Measurements from ENCODE around the gene KATNIP.

The KATNIP gene

DNA sequence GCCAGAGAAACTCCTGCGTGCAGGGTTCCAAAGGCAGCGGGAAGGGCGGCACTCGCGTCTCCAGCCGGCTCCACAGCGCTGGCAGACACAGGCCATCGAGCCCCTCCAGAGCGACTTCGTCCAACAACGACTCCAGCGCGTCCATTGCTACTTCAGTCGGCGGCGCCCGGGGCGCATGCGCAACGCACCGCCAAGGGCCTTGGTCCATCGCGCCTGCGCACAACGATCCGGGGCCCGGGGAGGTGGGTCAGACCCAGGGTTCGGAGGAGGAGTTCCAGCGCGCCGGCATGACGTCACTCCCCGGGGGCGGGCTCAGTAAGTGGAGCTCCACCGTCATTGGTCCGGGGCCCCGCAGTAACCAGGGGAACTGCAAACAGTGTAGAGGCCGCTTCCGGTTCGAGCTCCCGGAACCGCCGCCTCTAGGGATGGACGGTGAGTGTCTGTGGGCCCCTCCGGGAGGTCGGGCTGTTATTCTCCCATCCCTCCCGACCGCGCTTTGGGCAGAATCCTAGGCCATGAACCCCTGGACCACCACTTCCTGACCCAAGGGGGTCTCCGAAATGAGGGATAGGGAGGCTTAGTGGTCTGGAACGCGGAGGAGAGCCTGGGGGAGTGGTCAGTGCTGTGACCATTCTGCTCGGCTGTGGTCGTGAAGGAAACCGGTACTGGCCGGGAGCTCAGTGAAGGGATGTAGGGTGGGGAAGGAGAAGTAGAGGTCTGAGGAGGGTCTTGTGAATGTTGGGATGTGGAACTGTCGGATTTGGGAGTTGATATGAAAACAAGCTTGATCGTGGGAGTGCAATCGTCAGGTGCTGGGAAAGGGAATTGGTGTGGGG, at the start of gene KATNIP, which contains the start of gene GTF3C1:
Gene KATNIP (plus strand): TSS at position 399 of the 836 bp plus-strand sequence. CDS start 27 bp downstream, at position 426.
Gene GTF3C1 (minus strand): TSS at position 168 of the 836 bp plus-strand sequence. CDS start 23 bp downstream, at position 145.
- DNase-seq = peak; percentile 96 to 99

DNA sequence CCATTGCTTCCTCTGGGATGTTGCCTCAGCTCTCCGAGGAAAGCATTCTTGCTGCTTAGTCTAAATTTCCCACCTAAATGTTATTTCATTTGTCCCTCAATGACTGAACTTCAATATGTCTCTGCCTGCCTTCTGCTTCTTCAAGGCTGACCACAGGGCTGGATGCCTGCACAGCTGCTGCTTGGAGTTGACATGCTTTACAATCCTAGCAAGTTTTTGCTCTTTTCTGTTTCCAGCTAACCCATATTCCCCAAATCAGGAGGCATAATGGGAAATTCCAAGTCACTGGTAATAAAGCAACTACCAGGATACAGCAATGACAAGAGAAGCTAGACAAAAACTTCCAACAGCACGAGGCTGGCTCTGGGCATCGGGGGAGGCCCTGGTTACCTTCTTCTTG, 49.1 kb upstream of the KATNIP start:
- no peak for DNase-seq

- no peak for DNase-seq
Measured at GRCh38 chr16:27503662-27504061, 46.3 kb upstream of the KATNIP start.

DNA sequence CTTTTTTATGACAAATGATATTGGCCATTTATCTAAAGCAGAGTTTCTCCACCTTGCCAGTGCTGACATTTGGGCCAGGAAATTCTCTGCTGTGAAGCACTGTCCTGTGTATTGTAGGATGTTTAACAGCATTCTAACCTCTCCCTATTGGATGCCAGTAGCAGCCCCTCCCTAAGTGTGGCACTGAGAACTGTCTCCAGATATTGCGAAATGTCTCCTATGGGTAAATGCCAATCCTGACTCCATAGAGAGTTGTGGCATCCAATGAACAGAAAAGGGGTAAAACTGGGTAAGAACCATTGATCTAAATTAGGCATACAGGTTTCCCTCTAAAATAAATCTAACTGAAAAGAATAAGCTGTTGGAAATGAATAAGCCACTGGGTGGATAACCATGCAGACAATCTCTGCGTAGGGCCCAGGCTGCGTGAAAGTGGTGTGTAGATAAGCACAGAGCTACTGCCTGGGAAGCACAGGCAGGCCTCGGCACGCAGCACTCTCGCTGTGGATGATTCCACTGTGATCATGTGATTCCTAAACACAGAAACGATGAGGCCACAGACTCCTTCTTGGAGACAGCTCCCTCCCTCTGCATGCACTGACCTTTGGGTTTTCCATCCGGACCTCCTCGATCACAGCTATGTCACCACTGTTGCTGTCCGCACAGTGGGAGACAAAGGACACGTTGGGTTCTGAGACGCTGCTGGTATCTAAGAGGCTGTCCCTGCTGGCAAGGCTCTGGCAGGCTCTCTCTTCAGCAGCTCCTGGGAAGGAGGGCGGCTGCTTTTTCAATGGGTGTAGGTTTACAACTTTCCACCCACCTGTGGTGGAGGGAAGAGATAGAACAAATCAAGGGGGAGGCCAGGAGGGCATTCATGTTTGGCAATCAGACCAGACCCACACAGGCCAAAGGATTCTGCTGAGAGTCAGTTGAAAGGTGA, 44.4 kb upstream of the KATNIP start:
- DNase-seq = no peak

DNA sequence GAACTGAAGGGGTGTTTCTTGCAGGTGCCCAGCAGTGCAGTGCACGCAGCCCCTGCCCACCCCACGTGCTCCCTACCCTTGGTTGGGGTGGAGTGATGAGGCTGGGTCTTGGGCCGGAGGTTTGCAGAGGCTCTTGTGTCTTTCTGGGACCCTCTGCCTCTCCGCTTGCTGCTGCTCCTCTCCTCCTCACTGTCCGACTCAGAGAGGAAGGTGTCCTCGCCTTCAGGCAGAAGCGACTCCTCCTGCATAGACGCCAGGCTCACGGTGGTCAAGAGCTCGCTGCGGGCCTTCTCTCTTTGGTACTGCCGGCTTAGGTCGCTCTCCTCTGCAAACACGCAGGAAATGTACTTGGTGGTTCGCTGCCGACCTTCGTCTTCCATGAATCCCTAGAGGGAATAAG, 43.2 kb upstream of the KATNIP start:
- DNase-seq = no peak

- no peak for DNase-seq
Measured at GRCh38 chr16:27508476-27508875, 41.5 kb upstream of the KATNIP start.

DNA sequence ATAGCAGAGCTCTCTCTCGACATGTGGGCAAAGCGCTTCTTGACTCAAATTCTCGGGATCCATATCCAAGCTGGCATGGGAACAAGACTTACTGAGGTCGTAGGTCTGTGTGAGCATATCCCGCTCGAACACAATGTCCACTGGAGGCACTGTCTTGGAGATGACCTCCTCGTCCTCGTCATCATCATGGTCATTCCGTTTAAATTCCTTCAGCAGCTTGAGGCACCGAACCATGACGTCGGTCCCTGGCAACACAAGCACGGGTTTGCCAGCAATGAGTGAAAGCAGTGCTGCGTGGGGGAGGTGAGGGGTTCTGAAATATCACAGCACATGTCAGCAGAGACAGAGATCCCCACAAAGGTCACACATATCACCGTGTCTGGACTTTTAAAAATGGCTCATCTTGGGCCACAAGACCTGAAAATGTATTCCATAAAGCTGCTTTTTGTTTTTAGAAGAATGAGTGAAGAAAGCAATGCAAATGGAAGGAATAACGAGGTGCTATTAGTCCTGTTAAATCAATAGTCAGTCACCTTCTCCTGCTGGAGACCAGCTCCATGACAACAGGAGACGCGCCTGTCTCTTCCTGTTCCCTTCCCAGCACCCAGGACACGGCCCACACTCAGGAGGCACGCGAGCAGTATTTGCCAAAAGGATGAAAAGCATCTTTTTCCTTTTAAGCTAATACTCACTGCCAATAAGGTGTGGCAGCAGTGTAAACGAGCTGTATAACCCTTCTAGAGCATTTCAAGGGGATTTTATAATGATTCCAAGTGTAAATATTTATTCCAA, 38.1 kb upstream of the KATNIP start:
- DNase-seq = no peak

GRCh38 chr16:27514806-27515205, 35.1 kb upstream of the KATNIP start:
- no peak for DNase-seq

DNA sequence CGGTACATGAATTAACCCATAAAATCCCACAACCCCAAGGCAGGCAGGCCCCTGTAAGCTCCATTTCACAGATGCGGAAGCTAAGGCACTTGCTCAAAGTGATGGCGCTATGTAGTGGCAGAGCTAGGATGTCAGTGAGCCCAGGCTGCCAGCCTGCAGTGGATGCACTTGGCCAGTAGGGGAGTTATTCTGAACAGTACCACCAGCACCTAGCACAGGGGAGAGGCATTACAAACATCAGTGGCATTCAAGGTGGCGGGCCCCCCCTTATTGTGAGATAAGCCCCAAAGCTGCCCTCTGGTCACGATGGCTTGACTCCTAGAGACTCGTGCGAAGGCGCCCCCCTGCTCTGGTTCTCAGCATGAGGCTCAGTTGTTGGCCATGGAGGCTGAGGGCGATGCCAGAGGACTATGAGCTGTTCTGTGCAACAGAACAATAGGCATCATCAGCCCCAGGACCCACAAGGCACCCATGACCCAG, 34.0 kb upstream of the KATNIP start:
- no peak for DNase-seq

GRCh38 chr16:27516365-27516764, 33.6 kb upstream of the KATNIP start:
- DNase-seq = no peak

DNA sequence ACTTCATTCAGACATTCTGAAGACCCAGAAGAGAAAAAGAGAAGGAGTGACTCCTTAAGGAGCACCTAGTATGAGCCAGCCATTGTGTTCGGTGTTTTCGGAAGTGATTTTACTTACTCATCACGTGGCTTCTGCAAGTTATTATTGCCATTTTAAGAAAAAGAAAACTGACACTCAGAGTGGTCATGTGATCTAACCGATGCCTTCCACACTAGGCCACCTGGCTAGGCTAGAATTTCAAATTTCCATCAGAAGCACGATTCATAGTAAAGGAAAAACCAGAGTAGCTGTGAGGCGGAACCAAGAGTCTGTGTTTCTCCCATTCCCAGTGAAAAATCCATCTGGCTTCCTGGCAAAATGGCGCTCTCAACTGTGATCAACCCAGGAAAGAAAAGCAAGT, 32.3 kb upstream of the KATNIP start:
- no peak for DNase-seq

DNA sequence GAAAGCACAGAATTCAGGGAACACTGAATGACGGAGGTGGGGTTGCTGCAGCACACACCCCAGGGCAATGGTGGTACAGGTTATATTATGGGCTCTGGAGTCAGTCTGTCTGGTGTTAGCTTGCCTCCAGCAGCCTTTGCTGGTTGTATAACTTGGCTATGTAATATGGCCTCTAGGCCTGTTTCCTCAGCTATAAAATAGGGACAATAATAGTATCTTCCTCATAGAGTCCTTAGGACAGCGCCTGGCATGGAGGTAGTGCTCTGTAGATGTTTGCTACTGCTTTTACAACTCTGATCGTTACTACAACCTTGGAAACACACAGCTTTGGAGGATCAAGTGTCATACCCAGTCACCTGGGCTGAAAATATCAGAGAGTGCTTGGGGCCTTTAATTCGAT, 31.7 kb upstream of the KATNIP start:
- DNase-seq = no peak

DNA sequence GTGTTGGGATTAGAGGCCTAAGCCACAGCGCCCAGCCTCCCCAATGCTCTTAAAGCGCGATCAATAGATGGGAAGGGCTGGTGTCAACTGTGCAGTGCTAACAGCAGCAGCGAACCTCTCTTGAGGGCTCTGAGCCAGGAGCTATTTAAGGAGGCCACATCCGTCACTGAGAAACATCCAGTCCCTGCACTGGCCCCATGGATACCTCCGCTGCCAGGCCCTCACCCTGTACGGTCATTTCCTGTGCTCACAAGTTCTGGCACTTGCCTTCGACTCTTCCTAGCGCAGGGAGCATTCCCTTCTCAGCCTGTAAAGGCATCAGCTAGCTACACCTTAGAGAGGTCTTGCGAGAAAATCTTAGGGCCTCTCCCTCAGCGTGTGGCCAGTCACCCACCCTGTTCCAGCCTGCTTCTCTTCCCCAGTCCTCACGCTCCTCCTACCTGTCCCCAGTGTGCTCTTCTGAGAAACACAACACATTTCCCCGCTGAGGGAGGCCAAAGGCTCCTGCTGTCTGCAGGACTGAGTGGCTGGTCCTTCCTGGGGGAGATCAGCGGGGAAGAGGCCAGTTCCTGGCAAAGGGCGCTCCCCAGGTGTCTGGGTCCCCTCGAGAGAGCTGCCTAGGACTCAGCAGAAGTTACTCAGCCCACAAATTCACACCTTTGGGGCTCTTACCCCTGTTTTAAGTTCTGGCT, 28.8 kb upstream of the KATNIP start:
- no peak for DNase-seq

DNA sequence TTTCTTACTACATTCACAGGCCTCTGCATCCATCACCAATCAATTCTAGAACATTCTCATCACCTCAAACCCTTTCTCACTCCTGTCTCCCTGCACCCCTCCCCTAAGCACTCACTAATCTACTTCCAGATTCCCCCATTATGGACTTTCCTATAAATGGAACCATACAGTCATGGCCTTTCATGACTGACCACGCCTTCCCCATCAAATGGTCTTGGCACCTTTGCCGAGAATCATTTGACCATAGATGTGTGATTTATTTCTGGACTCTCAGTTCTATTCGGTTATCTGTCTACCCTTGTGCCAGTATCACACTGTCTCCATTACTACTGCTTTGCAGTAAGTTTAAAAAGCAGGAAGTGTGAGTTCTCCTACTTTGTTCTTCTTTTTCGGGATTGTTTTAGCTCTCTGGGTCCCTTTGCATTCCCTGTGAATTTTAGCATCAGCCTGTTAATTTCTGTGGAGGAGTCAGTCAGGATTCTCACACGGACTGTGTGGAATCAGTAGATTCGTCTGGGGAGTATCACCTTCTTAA, 27.7 kb upstream of the KATNIP start:
- DNase-seq = no peak

DNA sequence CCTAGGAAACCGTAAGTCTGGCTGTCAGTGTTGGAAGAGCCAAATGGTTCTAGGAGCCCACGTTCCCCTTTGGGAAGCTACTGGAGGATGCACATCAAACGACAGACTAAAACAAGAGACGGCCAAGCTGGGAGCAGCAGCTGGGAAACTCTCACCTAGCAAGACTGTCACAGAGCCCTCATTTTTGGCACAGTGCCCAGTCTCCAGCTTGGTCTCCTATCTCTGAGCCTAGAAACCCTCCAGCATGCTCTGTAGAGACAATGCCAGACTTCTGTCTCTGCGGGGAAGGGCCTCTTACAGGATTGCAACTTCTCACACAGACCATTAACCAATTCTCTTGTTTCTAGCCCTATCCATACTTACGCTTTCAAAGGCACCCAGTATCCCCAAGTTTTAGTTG, 23.8 kb upstream of the KATNIP start:
- peak; percentile 32 to 45 for DNase-seq

- no peak for DNase-seq
Measured at GRCh38 chr16:27528294-27528693, 21.6 kb upstream of the KATNIP start.

- DNase-seq = no peak
Measured at GRCh38 chr16:27529962-27530361, 20.0 kb upstream of the KATNIP start.

- DNase-seq = no peak
Measured at GRCh38 chr16:27531186-27531585, 18.8 kb upstream of the KATNIP start.

- no peak for DNase-seq
Measured at GRCh38 chr16:27531826-27532800, 17.8 kb upstream of the KATNIP start.

GRCh38 chr16:27534256-27534655, 15.7 kb upstream of the KATNIP start:
- DNase-seq = no peak

- DNase-seq = no peak
Measured at GRCh38 chr16:27538528-27538927, 11.4 kb upstream of the KATNIP start.

Measured in NCI-H2081 (cell line).